Mesendoderm (in vitro differentiated cells): ENCODE results near the gene EXD3.

Experiments used
- DNase-seq: peaks from one replicate; pipeline ENCODE4 v3.0.0; 2013
- H2AK5ac ChIP-seq: 2 replicates; pipeline ENCODE4 v1.6.1; 2013; ENCODE audit warnings: low read length, inconsistent platforms
- H2BK120ac ChIP-seq: 2 replicates; pipeline ENCODE4 v1.6.1; 2013; ENCODE audit warnings: low read depth, mild to moderate bottlenecking, low read length, moderate library complexity, mixed read lengths
- H2BK15ac ChIP-seq: replicated peaks from 2 replicates; pipeline ENCODE4 v1.6.1; 2013; ENCODE audit warnings: low read depth, mild to moderate bottlenecking, moderate library complexity
- H2BK5ac ChIP-seq: 2 replicates; pipeline ENCODE4 v1.6.1; 2013; ENCODE audit warnings: low read length, inconsistent platforms
- H3K18ac ChIP-seq: 2 replicates; pipeline ENCODE4 v1.6.1; 2013; ENCODE audit warnings: mild to moderate bottlenecking, low read length, mixed read lengths
- H3K23ac ChIP-seq: one replicate; pipeline ENCODE4 v1.6.1; 2013; ENCODE audit warnings: low read length
- H3K27ac ChIP-seq: 2 replicates; pipeline ENCODE4 v1.5.1; 2013; ENCODE audit warnings: low read depth, mild to moderate bottlenecking, inconsistent platforms, low read length, moderate library complexity
- H3K27me3 ChIP-seq: 2 replicates; pipeline ENCODE4 v1.6.1; 2013; ENCODE audit warnings: low read length, control low read depth, mild to moderate bottlenecking, inconsistent platforms; ENCODE audit not compliant: insufficient read depth, poor library complexity
- H3K36me3 ChIP-seq: 2 replicates; pipeline ENCODE4 v1.6.1; 2013; ENCODE audit warnings: low read length, inconsistent platforms; ENCODE audit not compliant: control insufficient read depth, insufficient read depth
- H3K4ac ChIP-seq: one replicate; pipeline ENCODE4 v1.6.1; 2013; ENCODE audit warnings: low read depth, mild to moderate bottlenecking, low read length, moderate library complexity
- H3K4me1 ChIP-seq: 2 replicates; pipeline ENCODE4 v1.6.1; 2013; ENCODE audit warnings: low read depth, low read length, inconsistent platforms; ENCODE audit not compliant: control insufficient read depth
- H3K4me2 ChIP-seq: 2 replicates; pipeline ENCODE4 v1.6.1; 2013; ENCODE audit warnings: low read length
- H3K4me3 ChIP-seq: 2 replicates; pipeline ENCODE4 v1.5.1; 2013; ENCODE audit warnings: mild to moderate bottlenecking, low read length
- H3K56ac ChIP-seq: one replicate; pipeline ENCODE4 v1.6.1; 2013; ENCODE audit warnings: low read length
- H3K79me1 ChIP-seq: 2 replicates; pipeline ENCODE4 v1.6.1; 2013; ENCODE audit warnings: low read length, inconsistent platforms
- H3K79me2 ChIP-seq: 2 replicates; pipeline ENCODE4 v1.6.1; 2013; ENCODE audit warnings: mild to moderate bottlenecking, low read length; ENCODE audit not compliant: control insufficient read depth, insufficient read depth
- H3K9ac ChIP-seq: 2 replicates; pipeline ENCODE4 v1.6.1; 2013; ENCODE audit warnings: low read length, inconsistent platforms
- H4K5ac ChIP-seq: one replicate; pipeline ENCODE4 v1.6.1; 2013; ENCODE audit warnings: low read length
- H4K8ac ChIP-seq: one replicate; pipeline ENCODE4 v1.6.1; 2013; ENCODE audit warnings: low read depth, mild to moderate bottlenecking, control low read depth, low read length, moderate library complexity
- WGBS: extraction: QIAGEN DNeasy Blood & Tissue Kit; methylation state at CpG from one replicate; pipeline ENCODE4 v1.1.7; 2013; ENCODE audit warnings: low lambda C conversion rate, missing lambda C conversion rate; ENCODE audit not compliant: insufficient coverage; ENCODE audit errors: extremely low coverage; 5-methylcytosine and 5-hydroxymethylcytosine counted together

The EXD3 gene

GRCh38 chr9:137359850-137360249 lies 63.1 kb downstream of the EXD3 start:
- H2BK120ac ChIP-seq: no peak overlapping the region
- no peak overlapping the region for H2AK5ac ChIP-seq
- H3K56ac ChIP-seq: no peak overlapping the region
- no peaks in the 10 kb centered on the region for H3K4me1 ChIP-seq
- H3K4me2 ChIP-seq: no peak overlapping the region
- H3K4ac ChIP-seq: no peak overlapping the region
- H4K8ac ChIP-seq: no peak overlapping the region
- no peaks in the 10 kb centered on the region for H3K79me2 ChIP-seq
- no peak overlapping the region for H3K9ac ChIP-seq
- no peak overlapping the region for H4K5ac ChIP-seq
- DNase-seq: no peak
- no peak overlapping the region for H3K23ac ChIP-seq
- no peak overlapping the region for H2BK15ac ChIP-seq
- H3K18ac ChIP-seq: no peak overlapping the region
- H3K27me3 ChIP-seq: no peaks in the 10 kb centered on the region
- H3K4me3 ChIP-seq: no peak overlapping the region
- H2BK5ac ChIP-seq: no peak overlapping the region
- H3K27ac ChIP-seq: no peak overlapping the region
- H3K79me1 ChIP-seq: no peaks in the 10 kb centered on the region
- no CpG with 5 or more reads among the region's 5 CpGs for WGBS
- no peaks in the 10 kb centered on the region for H3K36me3 ChIP-seq

- no CpG with 5 or more reads among the region's 10 CpGs for WGBS
- DNase-seq: no peak
Measured at GRCh38 chr9:137358126-137358525, 64.8 kb downstream of the EXD3 start.

GRCh38 chr9:137357166-137357565 lies 65.8 kb downstream of the EXD3 start:
- Histone ChIP-seq H2BK15ac (no peak overlapping the region), H3K56ac (no peak overlapping the region), H3K4me1 (no peaks in the 10 kb centered on the region), H3K4me2 (no peak overlapping the region), H3K36me3 (no peaks in the 10 kb centered on the region), H2AK5ac (no peak overlapping the region), H3K18ac (no peak overlapping the region), H3K27me3 (no peaks in the 10 kb centered on the region), H3K4ac (no peak overlapping the region), H3K79me1 (no peaks in the 10 kb centered on the region), H3K23ac (no peak overlapping the region), H3K4me3 (no peak overlapping the region), H2BK5ac (no peak overlapping the region), H2BK120ac (no peak overlapping the region), H4K8ac (no peak overlapping the region), H3K9ac (no peak overlapping the region), H3K27ac (no peak overlapping the region), H3K79me2 (no peaks in the 10 kb centered on the region), H4K5ac (no peak overlapping the region)
- no peak for DNase-seq
- WGBS: no CpG with 5 or more reads among the region's 4 CpGs

More at GRCh38 chr9:137358126-137358525, 64.8 kb downstream of the EXD3 start:
- Histone ChIP-seq H2BK120ac (no peak overlapping the region), H3K4me3 (no peak overlapping the region), H4K5ac (no peak overlapping the region), H3K4ac (no peak overlapping the region), H4K8ac (no peak overlapping the region), H3K23ac (no peak overlapping the region), H3K27ac (no peak overlapping the region), H3K79me2 (no peaks in the 10 kb centered on the region), H3K9ac (no peak overlapping the region), H3K4me2 (no peak overlapping the region), H3K56ac (no peak overlapping the region), H2BK5ac (no peak overlapping the region), H2BK15ac (no peak overlapping the region), H3K27me3 (no peaks in the 10 kb centered on the region), H3K18ac (no peak overlapping the region), H3K79me1 (no peaks in the 10 kb centered on the region), H2AK5ac (no peak overlapping the region), H3K36me3 (no peaks in the 10 kb centered on the region), H3K4me1 (no peaks in the 10 kb centered on the region)

- H3K56ac ChIP-seq: no peak overlapping the region
Measured at GRCh38 chr9:137355761-137356365, 67.1 kb downstream of the EXD3 start.

GRCh38 chr9:137354845-137355760 lies 67.9 kb downstream of the EXD3 start:
- H2AK5ac ChIP-seq: no peak overlapping the region
- no CpG with 5 or more reads among the region's 30 CpGs for WGBS
- H3K4me2 ChIP-seq: no peak overlapping the region
- no peak overlapping the region for H3K23ac ChIP-seq
- H3K18ac ChIP-seq: no peak overlapping the region
- H2BK15ac ChIP-seq: no peak overlapping the region
- H3K36me3 ChIP-seq: no peaks in the 10 kb centered on the region
- no peak overlapping the region for H3K4ac ChIP-seq
- H3K4me1 ChIP-seq: no peaks in the 10 kb centered on the region
- no peak for DNase-seq
- H2BK120ac ChIP-seq: no peak overlapping the region
- H3K56ac ChIP-seq: no peak overlapping the region
- no peak overlapping the region for H4K8ac ChIP-seq
- no peaks in the 10 kb centered on the region for H3K79me2 ChIP-seq
- no peaks in the 10 kb centered on the region for H3K79me1 ChIP-seq
- H3K27ac ChIP-seq: no peak overlapping the region
- no peak overlapping the region for H2BK5ac ChIP-seq
- H4K5ac ChIP-seq: no peak overlapping the region
- no peak overlapping the region for H3K9ac ChIP-seq
- H3K4me3 ChIP-seq: no peak overlapping the region
- no peaks in the 10 kb centered on the region for H3K27me3 ChIP-seq

More at GRCh38 chr9:137355761-137356365, 67.1 kb downstream of the EXD3 start:
- Histone ChIP-seq H3K36me3 (no peaks in the 10 kb centered on the region), H2BK120ac (no peak overlapping the region), H3K18ac (no peak overlapping the region), H3K4me1 (no peaks in the 10 kb centered on the region), H4K5ac (no peak overlapping the region), H4K8ac (no peak overlapping the region), H3K4ac (no peak overlapping the region), H2BK5ac (no peak overlapping the region), H3K27me3 (no peaks in the 10 kb centered on the region), H3K27ac (no peak overlapping the region), H3K9ac (no peak overlapping the region), H2BK15ac (no peak overlapping the region), H3K4me3 (no peak overlapping the region), H3K79me1 (no peaks in the 10 kb centered on the region), H3K23ac (no peak overlapping the region), H2AK5ac (no peak overlapping the region), H3K4me2 (no peak overlapping the region), H3K79me2 (no peaks in the 10 kb centered on the region)
- no peak for DNase-seq
- WGBS: no CpG with 5 or more reads among the region's 18 CpGs
